Measurements from ENCODE around the gene THOP1. TPM values are rescaled to one million over a fixed set of nuclear protein-coding genes. Genes with fewer than 3 reads are reported as not detected.

THOP1 gene
- total RNA-seq, 4 donors from 2014 or later: 10.4 to 23.2 (median 21.5) TPM

GRCh38 chr19:2813235-2814160 lies 28.2 kb downstream of the THOP1 start:
- TF ChIP-seq, protein P1, sequence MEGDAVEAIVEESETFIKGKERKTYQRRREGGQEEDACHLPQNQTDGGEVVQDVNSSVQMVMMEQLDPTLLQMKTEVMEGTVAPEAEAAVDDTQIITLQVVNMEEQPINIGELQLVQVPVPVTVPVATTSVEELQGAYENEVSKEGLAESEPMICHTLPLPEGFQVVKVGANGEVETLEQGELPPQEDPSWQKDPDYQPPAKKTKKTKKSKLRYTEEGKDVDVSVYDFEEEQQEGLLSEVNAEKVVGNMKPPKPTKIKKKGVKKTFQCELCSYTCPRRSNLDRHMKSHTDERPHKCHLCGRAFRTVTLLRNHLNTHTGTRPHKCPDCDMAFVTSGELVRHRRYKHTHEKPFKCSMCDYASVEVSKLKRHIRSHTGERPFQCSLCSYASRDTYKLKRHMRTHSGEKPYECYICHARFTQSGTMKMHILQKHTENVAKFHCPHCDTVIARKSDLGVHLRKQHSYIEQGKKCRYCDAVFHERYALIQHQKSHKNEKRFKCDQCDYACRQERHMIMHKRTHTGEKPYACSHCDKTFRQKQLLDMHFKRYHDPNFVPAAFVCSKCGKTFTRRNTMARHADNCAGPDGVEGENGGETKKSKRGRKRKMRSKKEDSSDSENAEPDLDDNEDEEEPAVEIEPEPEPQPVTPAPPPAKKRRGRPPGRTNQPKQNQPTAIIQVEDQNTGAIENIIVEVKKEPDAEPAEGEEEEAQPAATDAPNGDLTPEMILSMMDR (IDR thresholded peaks at IDR 0.05; ENCODE audit: low read depth): no peak

- TF ChIP-seq, protein P1 (IDR thresholded peaks at IDR 0.05; ENCODE audit: low read depth): no peak
Measured at GRCh38 chr19:2814426-2814825, 29.1 kb downstream of the THOP1 start.

DNA sequence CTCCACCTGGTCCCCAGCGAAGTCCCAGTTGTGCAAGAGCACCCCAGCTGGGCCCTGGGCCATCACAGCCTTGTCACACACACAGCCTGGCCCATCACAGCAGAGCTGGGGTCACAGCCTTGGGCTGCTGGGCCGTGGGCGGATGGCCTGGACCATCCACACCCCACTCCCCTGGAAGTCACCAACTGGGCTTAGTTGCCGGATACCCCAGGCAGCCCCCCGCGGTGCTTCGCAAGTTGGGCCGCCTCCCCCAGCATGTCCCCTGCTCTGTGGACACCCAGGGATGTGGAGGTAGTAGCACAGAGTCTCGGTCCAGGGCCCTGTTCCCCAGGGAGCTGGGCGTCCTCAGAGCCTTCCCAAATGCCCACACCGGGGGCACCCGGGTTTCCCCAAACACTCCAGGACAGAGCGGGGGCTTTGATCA lies 29.9 kb downstream of the THOP1 start:
- TF ChIP-seq, protein P1 (IDR thresholded peaks at IDR 0.05; ENCODE audit: low read depth): no peak

GRCh38 chr19:2815923-2816322 lies 30.6 kb downstream of the THOP1 start:
- TF ChIP-seq, protein P1 (IDR thresholded peaks at IDR 0.05; ENCODE audit: low read depth): no peak

DNA sequence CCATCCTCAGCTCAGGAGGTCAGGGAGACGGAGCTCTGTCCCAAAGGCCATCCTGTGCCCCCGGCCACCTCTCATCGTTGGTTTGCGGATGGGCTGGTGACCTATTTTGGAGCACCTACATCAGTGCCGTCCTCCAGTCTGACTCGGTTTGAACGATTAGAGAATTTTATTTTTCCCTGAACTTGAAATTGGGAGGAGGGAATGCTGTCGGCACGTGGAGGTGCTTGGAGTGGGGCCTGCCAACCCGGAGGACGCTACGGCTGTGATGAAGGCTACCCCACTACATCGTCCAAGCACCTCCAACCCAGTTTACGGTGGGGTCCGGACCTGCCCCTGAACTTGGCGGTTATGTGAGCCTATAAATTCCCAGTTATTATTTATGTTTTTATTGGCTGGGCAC lies 31.3 kb downstream of the THOP1 start:
- TF ChIP-seq, protein P1 (IDR thresholded peaks at IDR 0.05; ENCODE audit: low read depth): no peak

GRCh38 chr19:2819540-2820111 lies 34.3 kb downstream of the THOP1 start, which contains the start of gene ZNF554:
Gene ZNF554 (plus strand): TSS chr19:2819868. CDS start chr19:2820072, 204 bp downstream.
- TF ChIP-seq, protein P1 (IDR thresholded peaks at IDR 0.05; ENCODE audit: low read depth): no peak

GRCh38 chr19:2820112-2820702 lies 34.9 kb downstream of the THOP1 start:
- TF ChIP-seq, protein P1 (IDR thresholded peaks at IDR 0.05; ENCODE audit: low read depth): no peak

Data from subcutaneous adipose tissue (tissue), 4 donors.